NT2/D1 (cell line): ENCODE data around the gene MPP3.

ENCODE experiments used
- SUZ12 ChIP-seq: IDR thresholded peaks from 2 replicates; pipeline ENCODE4 v1.6.1; 2011; ENCODE audit not compliant: insufficient read length, insufficient read depth; ENCODE audit errors: extremely low read depth
- YY1 ChIP-seq: IDR thresholded peaks from 2 replicates; pipeline ENCODE4 v1.6.1; 2011; ENCODE audit not compliant: insufficient read length, insufficient read depth
- ZNF274 ChIP-seq: IDR thresholded peaks from 2 replicates; pipeline ENCODE4 v1.6.1; 2011; ENCODE audit warnings: mild to moderate bottlenecking, low read depth, low read length

DNA sequence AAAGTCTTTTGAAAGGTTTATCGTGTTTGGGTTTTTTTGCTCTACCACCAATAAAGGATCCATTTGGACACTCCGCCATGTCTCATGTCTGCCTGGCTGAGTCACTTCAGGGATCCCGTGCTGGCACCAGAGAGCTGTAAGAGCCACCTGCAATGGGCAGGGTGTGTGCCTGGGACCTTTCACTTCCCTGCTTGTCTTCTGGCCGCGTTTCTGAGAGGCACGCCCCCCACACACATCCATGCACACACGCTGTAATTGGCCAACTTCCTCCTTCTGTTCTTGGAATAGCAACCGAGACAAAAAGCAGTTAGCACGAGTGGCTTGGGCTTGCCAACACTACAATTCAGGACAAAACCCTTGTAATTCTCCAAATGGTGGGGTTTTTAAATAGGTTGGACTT is 64.6 kb downstream of the MPP3 start:
- no peak for TF ChIP-seq YY1
- no peak for TF ChIP-seq SUZ12
- no peak for TF ChIP-seq ZNF274
